ENCODE results near the gene CD44.

DNA sequence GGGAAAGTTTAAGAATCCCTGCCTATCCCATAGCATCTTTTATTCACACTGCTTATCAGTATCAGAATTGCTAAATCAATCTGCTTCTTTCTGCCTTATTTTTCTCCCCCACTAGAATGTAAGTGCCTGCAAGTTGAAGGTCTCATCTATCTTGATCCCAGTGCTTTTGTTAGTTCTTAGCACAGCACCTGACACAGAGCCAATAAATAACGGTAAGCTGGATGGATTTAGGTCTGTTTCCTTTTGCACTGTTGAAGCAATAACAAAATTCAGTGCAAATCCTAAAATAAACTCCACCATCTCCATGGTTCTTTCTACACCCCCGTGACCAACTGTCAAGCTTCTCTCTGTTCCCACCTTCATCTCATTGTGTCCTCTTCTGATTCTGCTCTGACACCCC lies 36.7 kb upstream of the CD44 start:
- TF ChIP-seq, protein P1, sequence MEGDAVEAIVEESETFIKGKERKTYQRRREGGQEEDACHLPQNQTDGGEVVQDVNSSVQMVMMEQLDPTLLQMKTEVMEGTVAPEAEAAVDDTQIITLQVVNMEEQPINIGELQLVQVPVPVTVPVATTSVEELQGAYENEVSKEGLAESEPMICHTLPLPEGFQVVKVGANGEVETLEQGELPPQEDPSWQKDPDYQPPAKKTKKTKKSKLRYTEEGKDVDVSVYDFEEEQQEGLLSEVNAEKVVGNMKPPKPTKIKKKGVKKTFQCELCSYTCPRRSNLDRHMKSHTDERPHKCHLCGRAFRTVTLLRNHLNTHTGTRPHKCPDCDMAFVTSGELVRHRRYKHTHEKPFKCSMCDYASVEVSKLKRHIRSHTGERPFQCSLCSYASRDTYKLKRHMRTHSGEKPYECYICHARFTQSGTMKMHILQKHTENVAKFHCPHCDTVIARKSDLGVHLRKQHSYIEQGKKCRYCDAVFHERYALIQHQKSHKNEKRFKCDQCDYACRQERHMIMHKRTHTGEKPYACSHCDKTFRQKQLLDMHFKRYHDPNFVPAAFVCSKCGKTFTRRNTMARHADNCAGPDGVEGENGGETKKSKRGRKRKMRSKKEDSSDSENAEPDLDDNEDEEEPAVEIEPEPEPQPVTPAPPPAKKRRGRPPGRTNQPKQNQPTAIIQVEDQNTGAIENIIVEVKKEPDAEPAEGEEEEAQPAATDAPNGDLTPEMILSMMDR (IDR thresholded peaks at IDR 0.05; ENCODE audit: low read depth, low read length) = no peak
- TF ChIP-seq EZH2phosphoT487 (IDR thresholded peaks at IDR 0.05; ENCODE audit: low read depth) = no peak
